Breast epithelium (tissue), 3 donors: ENCODE results near the gene SRRT.

Experiments used
- CTCF ChIP-seq, 3 donors: fragments of 450-650 bp; IDR thresholded peaks; one replicate each; pipeline ENCODE4 v1.5.1; 2016 to 2017; ENCODE audit warnings: antibody characterized with exemption in 3 of 3, mild to moderate bottlenecking in 3 of 3, moderate library complexity in 3 of 3
- POLR2A ChIP-seq: fragments of 450-650 bp; IDR thresholded peaks from one replicate; pipeline ENCODE4 v1.6.1; 2016; ENCODE audit warnings: antibody characterized with exemption, mild to moderate bottlenecking, moderate library complexity
- POLR2AphosphoS5 ChIP-seq, 3 donors: sonication (generic); formaldehyde crosslinking; IDR thresholded peaks; one replicate each; pipeline ENCODE4 v1.6.1; 2017; ENCODE audit warnings: antibody characterized with exemption in 3 of 3

- no peak for TF ChIP-seq POLR2A
- no peak for TF ChIP-seq CTCF (IDR thresholded peaks at IDR 0.05)
- TF ChIP-seq POLR2AphosphoS5 (IDR thresholded peaks at IDR 0.05) = no peak
Measured at GRCh38 chr7:100865938-100866728, 8.8 kb upstream of the SRRT start.
